ENCODE measurements around the gene NDUFA8. TPM values are rescaled to one million over a fixed set of nuclear protein-coding genes. Genes with fewer than 3 reads are reported as not detected.

The NDUFA8 gene
- total RNA-seq, 1 donor from 2014 or later = 39.9 TPM

DNA sequence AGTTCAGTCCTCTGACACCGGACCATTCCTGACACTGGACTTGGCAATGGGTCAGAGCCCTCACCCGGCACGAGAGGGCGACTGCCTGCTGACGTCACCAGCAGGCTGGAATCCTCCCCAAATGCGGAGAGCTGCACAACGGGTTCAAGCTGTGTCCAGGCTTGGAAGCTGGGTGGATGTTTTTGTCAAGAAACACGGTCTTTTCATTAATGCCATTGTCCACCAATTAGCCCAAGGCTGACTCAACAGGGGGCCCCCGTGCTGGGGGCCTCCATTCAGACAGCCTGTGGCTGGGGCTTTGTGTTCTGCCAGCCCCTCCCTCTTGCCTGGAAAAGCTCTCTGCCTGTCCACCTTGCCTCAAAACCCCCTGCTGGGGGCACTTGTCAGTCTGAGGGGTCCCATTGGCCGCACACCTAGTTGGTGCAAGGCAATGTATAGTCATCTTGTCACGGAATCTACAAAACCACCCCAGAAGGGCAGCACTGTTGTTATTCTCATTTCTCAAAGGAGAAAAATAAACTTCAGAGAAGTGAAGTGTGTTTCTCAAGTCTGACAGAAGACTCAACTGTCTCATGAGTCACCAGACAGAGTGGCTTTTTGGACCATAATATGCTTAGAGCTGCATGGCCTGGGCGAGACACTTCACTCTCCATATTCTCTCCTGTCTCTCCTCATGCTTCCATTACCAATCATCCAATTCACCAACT, 24.6 kb downstream of the NDUFA8 start:
- DNase-seq = no peak

DNA sequence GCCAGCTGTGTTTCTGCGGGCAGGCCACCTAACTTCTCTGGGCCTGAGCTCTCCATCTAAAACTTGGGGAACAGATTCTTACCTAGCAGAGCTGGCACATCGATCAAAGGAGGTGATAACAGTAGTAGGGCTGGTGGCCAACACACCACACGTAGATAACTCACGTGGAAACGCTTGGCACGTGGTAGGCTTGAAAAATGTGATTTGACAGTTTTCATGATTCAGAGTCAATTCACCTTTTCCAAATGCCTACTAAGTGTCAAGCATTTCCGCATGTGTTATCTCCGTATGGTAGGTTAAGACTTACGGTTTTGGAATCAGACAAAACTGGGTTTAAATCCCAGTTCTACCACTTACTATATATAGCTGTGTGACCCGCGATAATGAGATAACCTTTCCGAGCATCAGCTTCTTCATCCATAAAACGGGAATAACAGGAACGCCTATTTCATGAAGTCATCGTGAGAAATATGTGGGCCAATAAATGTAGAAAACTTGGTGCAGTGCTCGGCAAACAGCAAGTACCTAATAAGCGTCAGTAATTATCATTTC, 25.5 kb downstream of the NDUFA8 start:
- DNase-seq = no peak

DNA sequence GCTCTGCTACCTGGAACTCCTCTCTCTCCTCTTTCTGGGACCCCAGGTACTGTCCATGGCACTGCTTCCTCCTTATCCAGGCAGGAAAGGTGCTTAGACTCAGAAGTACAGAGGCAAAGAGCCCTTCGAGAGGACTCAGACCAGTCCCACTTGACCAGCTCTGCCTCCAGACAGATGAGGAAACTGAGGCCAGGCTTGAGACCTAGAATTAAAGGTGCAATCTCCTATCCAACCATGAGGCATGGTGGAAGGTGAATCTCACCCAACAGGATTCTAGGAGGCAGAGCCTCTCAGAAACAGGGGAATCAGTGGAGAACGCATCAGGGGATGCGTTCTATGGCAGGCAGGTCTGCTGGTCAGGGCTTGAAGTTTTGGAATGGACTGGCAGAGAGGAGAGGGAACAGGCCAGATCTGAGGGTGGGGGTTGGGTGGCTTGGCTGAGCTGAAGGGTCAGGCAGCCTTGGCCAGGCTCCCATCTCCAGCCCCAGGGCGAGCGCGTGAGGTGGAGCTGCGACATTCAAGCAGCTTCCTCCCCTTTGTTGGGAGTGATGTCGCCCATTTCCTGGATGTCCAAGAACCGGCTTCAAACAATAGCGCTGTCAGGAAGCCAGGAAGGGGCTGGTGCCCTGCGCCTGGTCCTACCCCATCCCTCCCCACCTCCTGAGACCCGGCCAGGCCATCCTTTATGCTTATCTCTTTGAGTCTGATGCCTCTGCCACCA, 26.2 kb downstream of the NDUFA8 start:
- DNase-seq = no peak

DNA sequence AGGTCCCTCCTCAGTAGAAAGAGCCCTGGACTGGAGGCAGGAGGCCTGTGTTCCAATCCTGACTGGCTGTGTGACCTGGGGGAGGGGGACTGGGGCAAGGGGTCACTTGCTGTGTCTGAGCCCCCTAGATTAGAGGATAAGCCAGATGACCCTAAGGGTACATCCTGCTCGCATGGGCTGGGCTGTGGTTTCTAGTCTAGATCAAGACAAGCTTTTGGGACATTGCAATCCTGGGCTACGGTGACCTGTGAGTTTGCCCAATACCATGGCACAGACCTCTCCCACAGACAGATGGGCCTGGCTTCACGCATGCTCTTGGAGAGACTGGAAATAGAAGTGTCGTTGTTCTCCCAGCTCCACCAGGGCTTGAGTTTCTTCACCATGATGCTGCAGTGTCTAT, 27.0 kb downstream of the NDUFA8 start:
- DNase-seq = no peak

DNA sequence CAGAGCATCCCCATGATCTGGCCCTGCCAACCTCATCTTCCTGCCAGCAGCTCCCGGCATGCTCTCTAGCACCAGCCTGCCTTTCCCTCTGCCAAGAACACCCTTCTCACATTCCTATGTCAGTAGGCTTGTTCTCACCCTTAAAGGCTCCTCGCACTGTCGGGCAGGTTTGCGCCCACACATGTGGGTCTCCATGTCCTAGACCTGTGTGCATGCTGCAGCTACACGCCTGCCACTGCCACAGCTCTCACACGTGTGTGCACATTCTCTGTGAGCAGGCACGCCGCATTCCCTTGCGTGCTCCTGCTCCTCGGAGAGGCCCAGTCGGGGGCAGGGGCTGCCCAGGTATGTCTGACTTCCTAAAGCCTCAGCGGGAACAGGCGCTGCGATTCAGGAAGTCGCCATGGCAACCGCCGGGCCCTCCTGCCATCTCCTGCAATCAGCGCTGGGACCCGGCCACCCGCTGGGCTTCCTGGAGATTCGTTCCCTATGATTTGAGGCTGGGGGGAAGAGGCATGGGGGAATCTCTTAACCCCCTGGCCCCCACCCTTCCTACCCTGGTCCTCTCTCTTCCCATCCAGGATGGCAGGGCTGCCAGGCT, 28.1 kb downstream of the NDUFA8 start:
- DNase-seq = peak; percentile 47

DNA sequence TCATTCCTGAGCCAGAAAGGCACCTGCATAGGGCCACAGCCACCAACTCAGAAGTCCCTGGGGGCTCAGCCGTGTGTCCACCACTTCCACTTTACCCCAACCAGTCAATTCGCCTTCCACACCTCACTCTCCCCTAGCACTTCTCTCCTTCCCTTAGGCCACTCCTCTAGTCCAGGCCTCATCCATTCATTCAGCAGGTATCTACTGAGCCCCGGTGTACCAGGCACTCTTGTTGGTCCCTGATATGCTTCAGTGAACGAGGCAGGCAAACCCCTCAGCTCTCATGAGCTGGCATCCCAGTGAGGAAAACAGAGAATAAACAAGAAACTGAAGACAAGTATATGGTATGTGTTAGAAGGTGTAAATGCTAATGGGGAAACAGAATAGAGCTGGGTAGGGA, 28.7 kb downstream of the NDUFA8 start:
- no peak for DNase-seq

DNA sequence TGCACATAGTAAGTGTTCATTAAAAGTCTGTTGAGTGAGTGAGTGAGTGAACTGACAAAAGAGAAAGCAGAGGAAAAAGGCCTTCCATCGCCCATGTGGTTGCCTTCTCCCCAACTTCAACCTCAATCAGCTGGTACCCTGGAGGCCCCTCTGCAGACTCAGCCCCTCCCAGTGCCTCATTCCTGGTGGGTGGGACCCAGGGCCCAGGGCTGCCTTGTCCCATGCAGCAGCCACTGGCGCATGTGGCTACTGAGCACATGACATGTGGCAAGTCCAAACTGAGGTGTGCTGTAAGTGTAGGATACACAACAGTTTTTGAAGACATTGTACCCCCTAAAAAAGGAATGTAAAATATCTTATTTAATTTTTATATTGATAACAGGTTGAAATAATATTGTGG, 29.6 kb downstream of the NDUFA8 start:
- DNase-seq = no peak

DNA sequence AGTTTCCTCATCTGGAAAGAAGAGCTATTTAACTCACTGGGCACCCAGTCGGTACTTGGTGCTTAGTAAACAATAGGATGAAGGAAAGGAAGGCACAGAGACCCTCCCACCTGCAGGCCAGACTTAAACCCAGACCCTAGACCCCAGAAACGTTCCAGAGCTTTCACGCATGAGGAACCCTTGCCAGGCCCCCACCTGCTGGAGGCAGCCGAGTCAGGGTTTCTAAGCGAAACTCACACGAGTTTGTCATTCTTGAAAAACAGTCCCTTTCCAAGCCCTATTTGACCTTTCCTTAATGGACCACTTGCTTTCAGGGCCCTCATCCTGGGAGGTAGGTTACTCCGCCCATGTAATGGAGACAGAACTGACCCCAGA, 30.6 kb downstream of the NDUFA8 start:
- no peak for DNase-seq

DNA sequence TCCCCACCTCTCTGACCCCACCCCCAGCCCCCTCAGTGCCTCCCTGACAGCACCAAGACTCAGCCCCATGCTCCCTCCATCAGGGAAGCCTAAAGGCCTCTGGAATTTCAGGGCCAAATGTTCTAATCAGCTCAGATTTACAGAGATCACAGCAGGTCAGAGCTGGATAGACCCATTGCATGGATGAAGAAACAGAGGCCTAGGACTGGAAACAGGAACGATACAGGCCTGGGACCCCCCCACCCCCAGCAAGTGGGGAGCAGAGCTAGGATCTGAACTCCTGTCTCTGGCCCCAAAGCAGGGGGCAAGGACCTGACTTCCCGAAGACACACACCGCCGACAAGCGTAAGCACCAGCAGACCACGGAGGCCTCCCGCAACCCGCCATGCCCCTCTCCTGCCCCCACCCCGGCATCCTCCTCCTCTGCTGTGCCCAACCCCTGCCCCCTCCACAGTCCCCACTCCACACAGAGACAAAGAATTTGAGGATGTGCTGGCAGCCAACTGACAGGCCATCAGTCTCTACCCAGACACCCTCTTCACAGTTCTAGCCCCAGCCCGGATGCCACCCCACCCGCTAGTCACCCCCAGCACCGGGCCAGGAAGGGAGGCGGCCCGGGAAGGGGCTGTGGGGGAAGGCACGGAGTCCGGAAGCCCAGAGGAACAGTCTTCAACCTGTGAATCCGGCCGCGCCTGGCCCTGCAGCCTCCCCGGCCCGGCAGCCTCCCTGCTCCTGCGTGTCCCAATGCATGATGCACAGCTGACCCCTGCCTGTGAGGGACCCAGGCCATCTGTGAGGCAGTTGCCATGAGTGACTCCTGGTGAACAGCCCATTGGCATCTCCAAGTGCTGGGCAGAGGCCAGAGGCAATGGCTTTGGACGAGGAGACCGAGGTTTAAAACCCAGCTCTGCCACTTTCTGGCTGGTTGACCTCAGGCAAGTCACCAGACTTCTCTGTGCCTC, 31.3 kb downstream of the NDUFA8 start:
- DNase-seq = no peak

DNA sequence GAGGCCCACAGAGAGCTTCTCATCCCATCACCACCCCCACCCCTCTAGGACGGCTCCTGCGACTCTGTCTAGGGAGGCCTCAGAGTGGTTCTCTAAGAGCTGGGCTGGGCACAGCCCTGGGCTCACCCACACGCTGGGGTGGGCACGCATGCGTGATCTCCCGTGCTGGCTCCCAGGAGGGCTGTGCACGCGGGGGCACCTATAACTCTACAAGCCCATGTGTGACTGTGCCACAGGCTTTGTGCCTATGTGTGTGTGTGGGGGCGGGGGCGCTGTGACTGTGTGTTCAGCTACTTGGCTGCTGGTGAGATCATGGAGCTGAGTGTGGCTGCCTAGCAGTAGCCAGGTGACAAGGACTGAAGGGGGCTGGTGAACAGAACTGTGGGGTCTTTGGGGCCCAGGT, 32.2 kb downstream of the NDUFA8 start:
- no peak for DNase-seq

DNA sequence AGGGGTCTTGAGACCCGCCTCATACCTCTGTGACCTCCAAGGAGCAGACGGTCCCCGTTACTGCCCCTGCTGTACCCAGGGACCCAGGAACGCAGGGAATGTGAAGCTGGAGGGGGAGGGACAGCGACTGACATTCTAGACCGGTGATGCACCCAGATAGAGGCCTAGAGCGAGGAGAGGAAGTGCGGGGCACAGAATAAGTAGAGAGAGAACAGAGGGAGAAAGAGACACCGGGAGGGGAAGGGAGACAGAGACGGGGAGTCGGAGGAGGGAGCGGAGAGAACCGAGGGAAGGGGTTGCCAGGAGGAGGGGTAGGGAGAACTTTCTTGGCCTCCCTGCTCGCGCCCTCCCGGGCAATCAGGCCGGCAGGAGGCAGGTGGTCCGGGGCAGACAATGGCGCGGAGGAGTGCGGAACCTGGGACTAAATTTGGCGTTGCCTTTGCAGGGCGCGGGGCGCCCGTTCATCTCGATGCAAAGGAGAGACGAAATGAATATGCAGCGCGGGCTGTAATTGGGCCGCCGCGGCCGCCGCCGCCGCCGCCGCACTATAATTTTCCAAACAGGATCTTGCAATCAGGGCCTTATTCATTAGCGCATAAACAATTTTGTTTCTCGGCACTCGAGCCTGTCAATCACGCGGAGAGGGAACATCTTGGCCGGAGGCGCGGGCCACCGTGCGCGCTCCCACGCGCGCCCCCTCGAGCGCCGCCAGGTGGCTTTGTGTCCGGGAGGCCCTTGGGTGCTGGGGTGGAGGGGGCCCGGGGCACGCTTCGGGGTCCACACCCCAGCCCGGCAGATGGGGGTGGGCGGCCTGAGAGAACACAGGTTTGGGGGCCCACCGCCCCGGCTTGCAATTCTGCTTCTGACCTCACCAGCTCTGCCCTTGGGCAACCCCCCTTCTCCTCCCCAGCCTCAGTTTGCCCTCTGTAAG, 33.0 kb downstream of the NDUFA8 start:
- no peak for DNase-seq

DNA sequence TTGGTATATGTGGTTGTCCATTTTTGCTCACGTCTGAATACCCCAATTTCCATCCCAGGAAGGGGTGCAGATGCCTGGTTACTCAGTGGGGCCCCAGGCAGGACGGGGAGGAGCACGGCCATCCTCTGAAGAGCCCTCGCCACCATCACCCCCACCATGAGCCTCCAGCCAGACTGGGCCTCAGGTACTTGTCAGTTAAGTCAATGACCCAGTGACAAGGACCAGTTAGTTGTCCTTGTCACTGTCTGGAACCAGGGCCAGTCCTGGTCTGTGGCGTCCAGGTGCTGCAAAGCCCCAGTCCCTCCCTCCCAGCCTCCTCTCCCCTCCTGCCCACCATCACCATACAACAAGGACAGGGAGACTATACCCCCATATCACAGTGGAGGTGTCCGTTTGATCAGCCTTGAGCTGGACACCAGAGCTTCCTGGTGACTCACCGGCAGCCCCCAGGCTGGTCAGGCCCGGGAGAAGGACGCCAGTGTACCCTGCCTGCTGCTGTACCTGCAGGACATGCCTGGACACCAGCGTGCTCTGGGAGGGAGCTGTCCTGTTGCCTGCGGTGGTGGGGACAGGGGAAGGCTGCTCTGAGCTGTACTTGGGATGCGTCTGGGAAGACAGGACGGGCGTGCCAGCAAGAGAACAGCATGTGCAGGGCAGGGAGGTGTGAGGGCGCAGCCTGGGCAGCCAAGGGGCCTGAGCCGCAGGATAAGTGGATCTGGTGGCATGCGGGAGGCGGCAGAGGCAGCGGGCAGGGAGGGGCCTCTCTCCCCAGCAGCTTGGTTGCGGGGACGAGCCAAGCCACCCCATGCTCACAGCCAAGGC, 33.9 kb downstream of the NDUFA8 start:
- peak; percentile 44 for DNase-seq

DNA sequence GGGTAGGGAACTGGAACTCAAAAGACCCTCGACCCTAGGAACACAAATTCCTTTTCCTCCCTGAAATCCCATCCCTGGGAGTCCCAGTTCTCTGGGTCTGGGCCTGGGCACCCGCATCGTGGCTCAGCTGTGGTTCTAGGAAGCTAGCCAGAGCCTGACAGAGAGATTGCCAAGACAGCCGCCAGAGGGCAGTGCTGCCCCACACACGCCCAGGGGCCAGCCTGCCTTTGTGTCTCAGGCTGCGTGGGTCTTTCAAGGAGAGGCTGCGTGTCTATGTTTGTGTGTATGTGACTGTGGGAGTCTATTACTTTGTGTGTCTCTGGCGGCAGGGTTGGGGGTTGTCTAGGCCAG, 34.4 kb downstream of the NDUFA8 start:
- DNase-seq = peak; percentile 92

DNA sequence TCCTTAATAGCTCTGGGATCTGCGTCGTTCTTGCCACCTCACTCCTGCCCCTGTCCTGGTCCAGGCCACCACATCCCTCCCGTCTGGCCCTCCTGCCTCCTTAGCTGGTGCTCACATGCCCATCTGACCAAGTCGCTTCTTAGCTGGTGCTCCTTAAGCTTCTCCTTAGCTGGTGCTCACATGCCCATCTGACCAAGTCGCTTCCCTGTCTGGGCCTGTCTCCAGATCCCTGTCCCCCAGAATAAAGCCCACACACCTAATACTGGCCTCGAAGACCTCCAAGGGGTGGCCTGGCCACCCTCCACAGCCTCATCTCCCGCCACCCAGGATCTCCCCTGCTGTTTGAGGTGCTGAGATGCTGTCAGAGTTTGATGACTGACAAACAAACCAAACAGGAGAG, 35.1 kb downstream of the NDUFA8 start:
- DNase-seq = no peak

DNA sequence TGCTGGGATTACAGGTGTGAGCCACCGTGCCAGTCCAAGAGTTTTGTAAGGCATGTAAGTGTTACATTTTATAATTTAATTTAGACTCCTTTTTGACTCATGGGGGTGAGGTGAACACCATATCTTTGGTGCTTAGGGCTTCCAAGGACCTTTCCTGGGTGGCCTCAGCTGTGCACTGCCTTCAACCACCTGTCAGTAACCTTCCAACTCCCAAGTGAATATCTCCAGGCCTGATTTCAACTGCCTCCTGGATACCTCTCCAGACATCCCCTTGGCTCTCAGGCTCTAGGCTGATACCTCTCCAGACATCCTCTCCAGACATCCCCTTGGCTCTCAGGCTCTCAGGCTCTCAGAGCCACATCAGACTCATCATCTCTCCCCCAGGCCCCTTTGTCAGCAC, 35.5 kb downstream of the NDUFA8 start:
- DNase-seq = no peak

DNA sequence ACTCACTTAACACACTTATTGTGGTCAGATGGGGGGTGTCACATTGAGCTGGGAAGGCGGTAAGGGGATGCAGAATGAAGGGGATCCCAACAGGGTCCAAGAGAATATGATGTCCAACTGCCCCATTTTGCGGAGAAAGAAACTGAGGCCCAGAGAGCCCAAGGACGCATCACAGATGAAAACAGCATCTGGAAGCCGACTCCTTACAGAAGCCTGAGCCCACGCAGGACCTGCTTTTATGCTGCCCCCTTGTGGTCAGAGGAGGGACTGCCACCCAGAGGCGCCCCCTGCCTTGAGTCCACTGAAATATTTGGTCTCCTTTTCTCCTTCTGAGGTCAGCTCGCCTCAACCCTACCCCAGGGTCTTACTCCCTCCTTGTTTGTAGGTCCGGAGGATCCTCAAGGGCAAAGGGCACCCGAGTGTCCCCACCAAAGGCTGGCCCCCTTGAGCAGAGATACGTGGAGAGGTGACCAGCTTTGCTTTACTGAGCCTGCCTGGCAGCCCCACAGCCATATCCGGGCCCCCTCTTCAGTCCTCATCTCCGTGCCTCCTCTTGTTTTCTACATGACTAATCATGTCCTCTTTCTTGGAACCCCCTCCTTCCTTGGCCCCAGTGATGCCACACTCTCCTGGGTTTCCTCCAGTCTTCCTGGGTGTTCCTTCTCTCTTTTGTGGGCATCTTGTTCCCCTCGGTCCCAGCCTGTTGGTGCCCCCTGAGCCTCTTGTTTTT, 36.5 kb downstream of the NDUFA8 start:
- DNase-seq = peak; percentile 88

DNA sequence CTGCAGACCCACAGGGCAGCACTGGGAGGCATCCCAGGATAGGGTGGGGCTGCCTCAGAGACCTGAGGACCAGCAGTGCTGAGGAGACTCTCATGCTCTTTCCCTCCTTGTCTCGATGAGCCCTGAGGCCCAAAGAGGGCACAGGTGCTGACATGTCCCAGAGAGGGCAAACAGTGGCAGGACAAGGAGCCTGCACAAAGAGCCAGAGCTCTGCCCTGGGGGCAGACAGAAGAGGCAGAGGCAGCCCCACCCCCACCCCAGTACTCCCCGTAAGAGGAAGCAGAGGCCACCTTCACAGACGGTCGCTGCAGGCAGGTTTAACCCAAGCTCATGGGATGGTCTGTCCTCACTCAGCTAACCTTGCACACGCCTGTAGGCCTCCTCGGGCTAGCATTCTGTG, 37.1 kb downstream of the NDUFA8 start:
- no peak for DNase-seq

DNA sequence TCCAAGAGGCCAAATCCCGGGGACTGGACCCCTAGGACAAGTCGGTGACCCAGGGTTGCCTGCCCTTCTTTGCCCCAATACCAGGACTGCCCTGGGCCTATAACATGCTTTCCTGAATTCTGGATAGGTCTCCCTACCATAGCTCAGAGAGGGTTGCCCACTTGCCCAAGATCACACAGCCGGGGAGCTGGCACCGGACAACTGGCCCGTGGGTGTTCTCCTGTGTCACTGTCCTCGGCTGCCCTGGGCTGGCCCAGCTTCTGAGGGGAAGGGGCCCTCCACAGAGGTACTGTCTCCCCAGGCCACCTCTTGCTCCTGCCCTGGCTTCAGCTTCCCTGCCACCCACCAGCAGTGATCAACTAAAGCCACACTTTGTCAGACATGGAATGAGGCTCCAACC, 37.6 kb downstream of the NDUFA8 start:
- DNase-seq = no peak

DNA sequence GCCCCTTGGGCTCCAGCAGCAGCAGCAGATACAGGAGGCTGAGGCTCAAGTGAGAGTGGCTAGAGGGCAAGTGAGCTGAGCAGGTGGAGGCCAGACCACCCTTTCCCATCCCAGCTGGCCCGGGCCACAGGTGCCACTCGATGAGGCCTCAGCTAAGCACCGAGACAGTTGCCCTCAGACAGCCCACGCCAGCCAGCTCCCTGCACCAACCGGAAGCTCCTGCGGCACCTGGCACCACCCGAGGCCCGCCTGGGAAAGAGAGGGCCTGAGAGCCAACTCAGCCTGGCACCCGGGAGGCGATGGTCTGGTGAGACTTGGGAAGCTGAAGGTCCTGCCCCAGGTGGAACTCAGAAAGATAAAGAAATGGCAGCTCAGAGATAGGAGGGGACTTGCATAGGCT, 38.2 kb downstream of the NDUFA8 start:
- DNase-seq = no peak
